ENCODE results near the gene NUP153.

GRCh38 chr6:17584241-17584803, 122.4 kb downstream of the NUP153 start:
- TF ChIP-seq CTCF (IDR thresholded peaks at IDR 0.05; ENCODE audit: low read depth, low read length) (peak; percentile 58), POLR2A (IDR thresholded peaks at IDR 0.05; ENCODE audit: extremely low read depth, insufficient read length) (no peak), MAX (IDR thresholded peaks at IDR 0.05; ENCODE audit: low read depth, low read length) (no peak)

Data from NB4 (cell line).